Right lobe of liver (tissue), 6 donors: ENCODE data around the gene B3GAT1. TPM values are rescaled to one million over a fixed set of nuclear protein-coding genes. Genes with fewer than 3 reads are reported as not detected.
A peak's percentile ranks its signal among the peaks of the same experiment; 100 is the strongest.

ENCODE experiments used
- ATAC-seq, 4 donors: fragments of 200-7000 bp; cut with Tn5 transposase; one replicate each; pipeline ENCODE4 v1.9.1; 2020; ENCODE audit warnings: mild to moderate bottlenecking in 4 of 4, moderate library complexity in 4 of 4
- DNase-seq, 3 donors: peaks; one replicate each; pipeline ENCODE4 v3.0.0-alpha.2; 2020
- H3K27ac ChIP-seq, 3 donors: fragments of 200-600 bp; one replicate each; pipeline ENCODE4 v1.8.0; 2022
- H3K27me3 ChIP-seq, 2 donors: fragments of 200-600 bp; one replicate each; pipeline ENCODE4 v1.8.0; 2022
- H3K36me3 ChIP-seq, 4 donors: fragments of 200-600 bp; sonication (generic) in 1 of 4; one replicate each; pipeline versions ENCODE4 v1.5.1 to v1.8.0; 2017 to 2022; ENCODE audit warnings: control low read depth in 1 of 4
- H3K4me1 ChIP-seq, 4 donors: fragments of 200-600 bp; sonication (generic) in 1 of 4; one replicate each; pipeline versions ENCODE4 v1.5.1 to v1.8.0; 2017 to 2022; ENCODE audit warnings: control low read depth in 1 of 4
- H3K4me3 ChIP-seq, 3 donors: fragments of 200-600 bp; one replicate each; pipeline ENCODE4 v1.8.0; 2022
- H3K9me3 ChIP-seq, 4 donors: fragments of 200-600 bp; sonication (generic) in 1 of 4; one replicate each; pipeline versions ENCODE4 v1.5.1 to v1.8.0; 2017 to 2022; ENCODE audit warnings: control low read depth in 1 of 4
- POLR2A ChIP-seq: fragments of 450-650 bp; IDR thresholded peaks from one replicate; pipeline ENCODE4 v1.6.1; 2017; ENCODE audit warnings: antibody characterized with exemption, mild to moderate bottlenecking
- WGBS: methylation state at CpG from one replicate; pipeline ENCODE4 v1.1.6; 2018; ENCODE audit warnings: low coverage, low lambda C conversion rate; ENCODE audit not compliant: insufficient coverage; ENCODE audit errors: missing lambda C conversion rate; 5-methylcytosine and 5-hydroxymethylcytosine counted together
- intact Hi-C, 2 donors: fragments of 100-400 bp; cut with DNase I; formaldehyde crosslinking; loops; one replicate each; pipeline versions ENCODE4 v1.11.2 to v1.14.1; 2022
- total RNA-seq, 6 experiments: library from RNA; depleted of rRNA in 2 of 6; stranded (reverse); fragments of >200 nt in 2 of 6; fragmentation: NEBNext Ultra II Directional in 3 of 6; extraction: Animal tissue kit (Norgen Biotek cat#: 25700) in 3 of 6; gene quantifications; one replicate each; pipeline versions ENCODE4 v1.1.0 to v1.2.4, GENCODE V29; 2016 to 2023
- TF ChIP-seq, protein P1 (sequence below), 4 donors: fragments of 200-600 bp in 3 of 4; fragments of 450-650 bp in 1 of 4; IDR thresholded peaks; one replicate each; pipeline versions ENCODE4 v1.5.1 to v1.8.0; 2016 to 2022; ENCODE audit warnings: antibody characterized with exemption in 4 of 4, mild to moderate bottlenecking in 2 of 4
- donor health status: DM: no; HTN: yes; CAD: no.
- donor health status: DM: no; HTN: no; CAD: no.
- donor health status: DM: no; HTN: no; CAD: no.
- donor health status: DM: no; HTN: yes; CAD: no.
- donor health status: DM: no; HTN: yes; CAD: no.

B3GAT1 gene
- total RNA-seq, 6 experiments from 2014 or later = 0.76 to 8.8 (median 5.1) TPM

DNA sequence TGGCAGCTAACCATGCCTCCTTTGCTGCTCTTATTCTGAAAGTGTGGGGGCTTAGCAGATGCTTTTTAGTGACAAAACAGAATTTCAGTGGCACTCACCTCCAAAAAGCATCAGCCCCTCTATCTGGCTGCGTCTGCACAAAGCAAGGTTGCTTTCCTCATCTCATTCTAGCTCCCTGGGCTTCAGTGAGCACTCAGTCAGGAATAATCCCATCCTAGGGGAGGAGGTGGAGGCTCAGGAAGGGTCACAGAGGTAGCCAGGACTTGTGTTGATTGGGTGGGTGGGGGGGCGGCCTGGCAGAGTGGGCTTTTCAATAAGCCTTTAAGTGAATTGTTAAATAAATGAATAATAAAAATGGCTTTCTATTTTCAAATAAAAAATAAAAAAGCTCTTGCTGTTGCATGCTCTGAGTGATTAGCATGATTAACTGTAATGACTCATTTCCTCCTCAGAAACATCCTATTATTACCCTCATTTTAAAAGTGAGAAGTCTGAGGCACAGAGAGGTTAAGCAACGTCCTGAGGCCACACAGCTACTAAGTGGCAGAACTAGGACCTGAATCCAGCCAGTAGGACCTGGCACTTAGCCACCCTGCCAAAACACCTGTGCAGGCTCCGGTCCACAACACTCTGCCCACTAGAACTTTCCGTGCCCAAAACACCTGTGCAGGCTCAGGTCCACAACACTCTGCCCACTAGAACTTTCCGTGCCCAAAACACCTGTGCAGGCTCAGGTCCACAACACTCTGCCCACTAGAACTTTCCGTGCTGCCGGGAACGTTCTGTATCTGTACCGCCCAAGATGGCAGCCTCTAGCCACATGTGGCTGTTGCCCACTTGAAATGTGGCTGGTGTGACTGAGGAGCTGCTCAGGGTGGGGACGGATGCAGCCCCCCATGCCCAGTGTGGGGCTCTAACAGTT, 5.5 kb downstream of the B3GAT1 start:
- TF ChIP-seq, protein P1, sequence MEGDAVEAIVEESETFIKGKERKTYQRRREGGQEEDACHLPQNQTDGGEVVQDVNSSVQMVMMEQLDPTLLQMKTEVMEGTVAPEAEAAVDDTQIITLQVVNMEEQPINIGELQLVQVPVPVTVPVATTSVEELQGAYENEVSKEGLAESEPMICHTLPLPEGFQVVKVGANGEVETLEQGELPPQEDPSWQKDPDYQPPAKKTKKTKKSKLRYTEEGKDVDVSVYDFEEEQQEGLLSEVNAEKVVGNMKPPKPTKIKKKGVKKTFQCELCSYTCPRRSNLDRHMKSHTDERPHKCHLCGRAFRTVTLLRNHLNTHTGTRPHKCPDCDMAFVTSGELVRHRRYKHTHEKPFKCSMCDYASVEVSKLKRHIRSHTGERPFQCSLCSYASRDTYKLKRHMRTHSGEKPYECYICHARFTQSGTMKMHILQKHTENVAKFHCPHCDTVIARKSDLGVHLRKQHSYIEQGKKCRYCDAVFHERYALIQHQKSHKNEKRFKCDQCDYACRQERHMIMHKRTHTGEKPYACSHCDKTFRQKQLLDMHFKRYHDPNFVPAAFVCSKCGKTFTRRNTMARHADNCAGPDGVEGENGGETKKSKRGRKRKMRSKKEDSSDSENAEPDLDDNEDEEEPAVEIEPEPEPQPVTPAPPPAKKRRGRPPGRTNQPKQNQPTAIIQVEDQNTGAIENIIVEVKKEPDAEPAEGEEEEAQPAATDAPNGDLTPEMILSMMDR (IDR thresholded peaks at IDR 0.05) = no peak
- no peak for TF ChIP-seq POLR2A
- WGBS = 66% methylated on average over 6 of the region's 11 CpGs
- no peak overlapping the region for H3K4me3 ChIP-seq
- peaks cover 0 to 6% (median 2%) of the 10 kb centered on the region in 4 donors for H3K4me1 ChIP-seq
- peak overlapping the region in 1 of 3 donors; percentile 57 for H3K27ac ChIP-seq
- DNase-seq (no peak), ATAC-seq (no peak)
- intact Hi-C loops = no loop called here
- H3K9me3 ChIP-seq = no peaks in the 10 kb centered on the region
- no peaks in the 10 kb centered on the region for H3K36me3 ChIP-seq
- no peaks in the 10 kb centered on the region for H3K27me3 ChIP-seq

GRCh38 chr11:134405841-134406240, 6.2 kb downstream of the B3GAT1 start:
- intact Hi-C loops = no loop called here
- Histone ChIP-seq H3K4me3 (no peak overlapping the region), H3K36me3 (no peaks in the 10 kb centered on the region), H3K27me3 (no peaks in the 10 kb centered on the region), H3K4me1 (peaks cover 0 to 6% (median 2%) of the 10 kb centered on the region in 4 donors), H3K9me3 (no peaks in the 10 kb centered on the region), H3K27ac (no peak overlapping the region)
- WGBS = no CpG with 5 or more reads among the region's 9 CpGs
- no peak for ATAC-seq
- DNase-seq = no peak
- TF ChIP-seq POLR2A = no peak
- TF ChIP-seq, protein P1 (IDR thresholded peaks at IDR 0.05) = no peak

DNA sequence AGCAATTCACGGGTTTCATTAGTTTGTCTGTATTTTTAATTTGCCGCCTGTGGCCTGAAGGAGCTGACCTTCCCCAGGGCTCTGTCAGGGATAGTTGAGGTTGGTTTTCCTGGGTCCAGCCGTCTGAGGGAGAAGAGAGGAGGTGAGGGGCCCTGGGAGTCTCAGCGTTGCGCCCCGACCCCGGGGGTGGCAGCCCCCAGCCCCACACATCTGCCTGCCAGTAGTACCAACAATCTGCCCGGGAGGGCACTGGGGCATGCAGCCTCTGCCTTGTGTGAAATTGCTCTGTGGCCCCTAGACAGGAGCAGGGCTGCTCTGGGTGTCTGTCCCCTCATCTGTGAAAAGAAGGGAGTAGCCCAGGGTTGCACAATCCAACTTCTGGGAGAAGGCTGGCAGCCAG, 6.6 kb downstream of the B3GAT1 start:
- Histone ChIP-seq H3K9me3 (no peaks in the 10 kb centered on the region), H3K27ac (no peak overlapping the region), H3K4me1 (peaks cover 0 to 6% (median 2%) of the 10 kb centered on the region in 4 donors), H3K4me3 (no peak overlapping the region), H3K36me3 (no peaks in the 10 kb centered on the region), H3K27me3 (no peaks in the 10 kb centered on the region)
- intact Hi-C loops = no loop called here
- TF ChIP-seq, protein P1 (IDR thresholded peaks at IDR 0.05) = no peak
- no peak for TF ChIP-seq POLR2A
- WGBS = 90% methylated on average over 2 of the region's 8 CpGs
- ATAC-seq (peak in 2 of 4 donors; percentile 3 to 14), DNase-seq (no peak)

- peak in 1 of 3 donors; percentile 45 for DNase-seq
- peaks cover 0 to 6% (median 2%) of the 10 kb centered on the region in 4 donors for H3K4me1 ChIP-seq
- intact Hi-C loops = no loop called here
- ATAC-seq = no peak
- TF ChIP-seq, protein P1 (IDR thresholded peaks at IDR 0.05) = no peak
- no peak for TF ChIP-seq POLR2A
- no peaks in the 10 kb centered on the region for H3K27me3 ChIP-seq
- no peaks in the 10 kb centered on the region for H3K36me3 ChIP-seq
- no peaks in the 10 kb centered on the region for H3K9me3 ChIP-seq
- H3K4me3 ChIP-seq = no peak overlapping the region
- 93% methylated on average over 3 of the region's 30 CpGs for WGBS
- H3K27ac ChIP-seq = no peak overlapping the region
These were observed 7.3 kb downstream of the B3GAT1 start for GRCh38 chr11:134404575-134405341.
